ENCODE data around the gene RFFL.

Gene RFFL

DNA sequence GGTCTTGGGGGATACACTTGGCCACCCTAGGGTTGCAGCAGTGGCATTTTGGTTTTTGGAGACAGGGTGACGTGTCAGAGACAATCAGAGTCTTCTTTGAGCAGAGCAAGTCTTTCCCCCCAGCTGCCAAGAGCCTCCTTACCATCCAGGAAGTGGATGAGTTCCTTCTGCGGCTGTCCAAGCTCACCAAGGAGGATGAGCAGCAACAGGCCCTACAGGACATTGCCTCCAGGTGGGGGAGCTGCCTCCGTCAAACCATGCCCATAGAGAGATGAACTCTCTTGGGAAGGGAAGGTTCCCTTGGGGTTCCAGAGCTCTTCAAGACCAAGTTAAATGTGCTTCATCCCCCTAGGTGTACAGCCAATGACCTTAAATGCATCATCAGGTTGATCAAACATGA lies 71.9 kb downstream of the RFFL start:
- H3K9ac ChIP-seq (ENCODE audit: low read depth, low read length, poor library complexity) = no peak overlapping the region
- peaks cover 74 to 97% of the 10 kb centered on the region in 2 donors for H3K36me3 ChIP-seq (replicated peaks in 1 of 2; ENCODE audit: control insufficient read depth in 2 of 2, insufficient read depth in 2 of 2, low read length in 2 of 2)
- H3K27ac ChIP-seq (replicated peaks; ENCODE audit: low read length) = no peak overlapping the region
- no peaks in the 10 kb centered on the region for H3K4me1 ChIP-seq (ENCODE audit: control insufficient read depth in 2 of 2, insufficient read depth in 1 of 2, low read depth in 1 of 2, low read length in 2 of 2)
- H4K91ac ChIP-seq (ENCODE audit: low read depth, low read length, poor library complexity) = no peak overlapping the region
- no peak overlapping the region for H3K14ac ChIP-seq (ENCODE audit: low read length)
- no peak overlapping the region for H2BK5ac ChIP-seq (ENCODE audit: low read length)
- no peak overlapping the region for H3K4me3 ChIP-seq (ENCODE audit: low read length in 2 of 2)
- no peaks in the 10 kb centered on the region for H3K79me1 ChIP-seq (ENCODE audit: low read depth, low read length)
- H4K8ac ChIP-seq (ENCODE audit: low read depth, low read length) = no peak overlapping the region
- no peak for DNase-seq (ENCODE audit: low spot score)
- H2BK120ac ChIP-seq (ENCODE audit: low read depth, low read length) = no peak overlapping the region
- no peak overlapping the region for H3K23ac ChIP-seq (ENCODE audit: low read depth, low read length, poor library complexity)
- no CpG with 5 or more reads among the region's 3 CpGs for WGBS, 2 donors (ENCODE audit: extremely low coverage in 2 of 2, insufficient read length in 2 of 2, insufficient replicate concordance in 1 of 2)
- H3K9me3 ChIP-seq (replicated peaks in 1 of 2; ENCODE audit: control insufficient read depth in 2 of 2, insufficient read depth in 1 of 2, low read depth in 1 of 2, low read length in 2 of 2) = no peaks in the 10 kb centered on the region
- H2BK15ac ChIP-seq (ENCODE audit: low read length) = no peak overlapping the region
- no peak overlapping the region for H2AFZ ChIP-seq (ENCODE audit: low read length)
- H3K4ac ChIP-seq (ENCODE audit: low read length) = no peak overlapping the region
- H3K18ac ChIP-seq (ENCODE audit: low read length) = no peak overlapping the region
- H2AK5ac ChIP-seq (ENCODE audit: low read depth, low read length) = no peak overlapping the region
- H2BK12ac ChIP-seq (ENCODE audit: low read length) = no peak overlapping the region
- no peak overlapping the region for H3K4me2 ChIP-seq (ENCODE audit: insufficient read depth, low read length, poor library complexity, severe bottlenecking)
- no peaks in the 10 kb centered on the region for H3K27me3 ChIP-seq (ENCODE audit: control insufficient read depth in 3 of 3, insufficient read depth in 3 of 3, low read depth in 1 of 3, low read length in 3 of 3)

DNA sequence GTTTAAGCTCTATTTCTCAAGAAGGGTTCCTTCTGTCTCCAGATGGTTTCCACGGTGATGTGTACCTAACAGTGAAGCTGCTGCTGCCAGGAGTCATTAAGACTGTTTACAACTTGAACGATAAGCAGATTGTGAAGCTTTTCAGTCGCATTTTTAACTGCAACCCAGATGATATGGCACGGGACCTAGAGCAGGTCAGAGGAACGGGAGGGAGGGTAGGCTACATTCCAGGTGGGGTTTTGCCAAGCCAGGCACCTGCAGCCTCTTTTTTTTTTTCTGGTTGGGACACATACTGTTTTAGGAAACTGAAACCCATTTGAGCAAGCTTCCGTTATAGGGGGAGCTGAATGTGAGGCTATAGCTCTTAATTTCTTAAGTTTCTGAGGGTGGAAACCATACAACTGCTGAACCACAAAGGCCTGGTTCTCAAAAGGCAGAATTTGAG lies 72.6 kb downstream of the RFFL start:
- no peak for DNase-seq (ENCODE audit: low spot score)
- no peak overlapping the region for H3K18ac ChIP-seq (ENCODE audit: low read length)

DNA sequence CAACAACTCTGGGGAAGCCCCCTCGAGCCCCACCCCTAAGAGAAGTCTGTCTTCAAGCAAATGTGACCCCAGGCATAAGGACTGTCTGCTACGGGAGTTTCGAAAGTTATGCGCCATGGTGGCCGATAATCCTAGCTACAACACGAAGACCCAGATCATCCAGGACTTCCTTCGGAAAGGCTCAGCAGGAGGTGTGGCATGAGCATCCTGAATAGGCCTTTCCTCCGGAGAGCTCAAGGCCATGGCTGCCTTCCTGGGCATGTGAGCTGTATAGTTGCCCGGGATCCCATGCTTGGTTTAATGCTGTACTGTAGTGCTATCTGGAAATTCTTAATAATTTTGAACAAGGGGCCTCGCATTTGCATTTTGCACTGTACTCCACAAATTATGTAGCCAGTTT lies 74.0 kb downstream of the RFFL start:
- Histone ChIP-seq H3K4ac (ENCODE audit: low read length) (no peak overlapping the region), H3K36me3 (replicated peaks in 1 of 2; ENCODE audit: control insufficient read depth in 2 of 2, insufficient read depth in 2 of 2, low read length in 2 of 2) (peaks cover 56 to 97% of the 10 kb centered on the region in 2 donors), H3K23ac (ENCODE audit: low read depth, low read length, poor library complexity) (no peak overlapping the region), H3K27ac (replicated peaks; ENCODE audit: low read length) (no peak overlapping the region), H3K18ac (ENCODE audit: low read length) (no peak overlapping the region), H3K14ac (ENCODE audit: low read length) (no peak overlapping the region), H3K4me3 (ENCODE audit: low read length in 2 of 2) (no peak overlapping the region), H4K91ac (ENCODE audit: low read depth, low read length, poor library complexity) (no peak overlapping the region), H2BK5ac (ENCODE audit: low read length) (no peak overlapping the region), H2BK120ac (ENCODE audit: low read depth, low read length) (no peak overlapping the region), H4K8ac (ENCODE audit: low read depth, low read length) (no peak overlapping the region), H3K9ac (ENCODE audit: low read depth, low read length, poor library complexity) (no peak overlapping the region), H3K79me1 (ENCODE audit: low read depth, low read length) (no peaks in the 10 kb centered on the region), H3K4me1 (ENCODE audit: control insufficient read depth in 2 of 2, insufficient read depth in 1 of 2, low read depth in 1 of 2, low read length in 2 of 2) (no peaks in the 10 kb centered on the region), H2BK12ac (ENCODE audit: low read length) (no peak overlapping the region), H3K4me2 (ENCODE audit: insufficient read depth, low read length, poor library complexity, severe bottlenecking) (no peak overlapping the region), H2BK15ac (ENCODE audit: low read length) (no peak overlapping the region), H3K27me3 (ENCODE audit: control insufficient read depth in 3 of 3, insufficient read depth in 3 of 3, low read depth in 1 of 3, low read length in 3 of 3) (no peaks in the 10 kb centered on the region), H3K9me3 (replicated peaks in 1 of 2; ENCODE audit: control insufficient read depth in 2 of 2, insufficient read depth in 1 of 2, low read depth in 1 of 2, low read length in 2 of 2) (no peaks in the 10 kb centered on the region), H2AFZ (ENCODE audit: low read length) (no peak overlapping the region), H2AK5ac (ENCODE audit: low read depth, low read length) (no peak overlapping the region)
- WGBS, 2 donors (ENCODE audit: extremely low coverage in 2 of 2, insufficient read length in 2 of 2, insufficient replicate concordance in 1 of 2) = no CpG with 5 or more reads among the region's 10 CpGs
- DNase-seq (ENCODE audit: low spot score) = no peak

More for the DNA sequence above, 72.6 kb downstream of the RFFL start:
- Histone ChIP-seq H2BK120ac (ENCODE audit: low read depth, low read length) (no peak overlapping the region), H3K4ac (ENCODE audit: low read length) (no peak overlapping the region), H4K91ac (ENCODE audit: low read depth, low read length, poor library complexity) (no peak overlapping the region), H3K23ac (ENCODE audit: low read depth, low read length, poor library complexity) (no peak overlapping the region), H3K9me3 (replicated peaks in 1 of 2; ENCODE audit: control insufficient read depth in 2 of 2, insufficient read depth in 1 of 2, low read depth in 1 of 2, low read length in 2 of 2) (no peaks in the 10 kb centered on the region), H2BK12ac (ENCODE audit: low read length) (no peak overlapping the region), H3K27ac (replicated peaks; ENCODE audit: low read length) (no peak overlapping the region), H3K79me1 (ENCODE audit: low read depth, low read length) (no peaks in the 10 kb centered on the region), H2AK5ac (ENCODE audit: low read depth, low read length) (no peak overlapping the region), H2AFZ (ENCODE audit: low read length) (no peak overlapping the region), H2BK5ac (ENCODE audit: low read length) (no peak overlapping the region), H2BK15ac (ENCODE audit: low read length) (no peak overlapping the region), H4K8ac (ENCODE audit: low read depth, low read length) (no peak overlapping the region), H3K36me3 (replicated peaks in 1 of 2; ENCODE audit: control insufficient read depth in 2 of 2, insufficient read depth in 2 of 2, low read length in 2 of 2) (peaks cover 70 to 97% of the 10 kb centered on the region in 2 donors), H3K4me2 (ENCODE audit: insufficient read depth, low read length, poor library complexity, severe bottlenecking) (no peak overlapping the region), H3K4me1 (ENCODE audit: control insufficient read depth in 2 of 2, insufficient read depth in 1 of 2, low read depth in 1 of 2, low read length in 2 of 2) (no peaks in the 10 kb centered on the region), H3K14ac (ENCODE audit: low read length) (no peak overlapping the region), H3K9ac (ENCODE audit: low read depth, low read length, poor library complexity) (no peak overlapping the region), H3K27me3 (ENCODE audit: control insufficient read depth in 3 of 3, insufficient read depth in 3 of 3, low read depth in 1 of 3, low read length in 3 of 3) (no peaks in the 10 kb centered on the region), H3K4me3 (ENCODE audit: low read length in 2 of 2) (no peak overlapping the region)
- WGBS, 2 donors (ENCODE audit: extremely low coverage in 2 of 2, insufficient read length in 2 of 2, insufficient replicate concordance in 1 of 2) = no CpG with 5 or more reads among the region's 6 CpGs

DNA sequence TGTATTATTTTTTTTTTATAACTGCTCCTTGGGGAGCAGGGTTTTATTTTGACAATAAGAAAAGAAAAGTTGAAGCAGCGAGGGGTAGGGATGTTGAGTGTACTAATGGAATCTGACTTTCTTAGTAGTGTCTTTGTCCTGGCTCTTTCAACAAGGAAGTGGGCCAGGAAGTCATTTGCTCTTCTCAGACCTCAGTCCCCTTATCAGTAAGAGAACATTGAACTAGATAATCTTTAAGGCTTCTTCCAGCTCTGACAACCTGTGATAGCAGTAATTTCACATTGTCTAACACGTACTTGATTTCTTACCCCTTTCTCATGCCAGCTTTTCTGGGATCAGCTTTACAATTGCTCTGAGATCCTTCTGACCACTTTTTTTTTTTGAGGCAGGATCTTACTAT lies 74.9 kb downstream of the RFFL start:
- no peak overlapping the region for H3K9ac ChIP-seq (ENCODE audit: low read depth, low read length, poor library complexity)
- no peaks in the 10 kb centered on the region for H3K27me3 ChIP-seq (ENCODE audit: control insufficient read depth in 3 of 3, insufficient read depth in 3 of 3, low read depth in 1 of 3, low read length in 3 of 3)
- no peak overlapping the region for H3K14ac ChIP-seq (ENCODE audit: low read length)
- no peak overlapping the region for H3K4me2 ChIP-seq (ENCODE audit: insufficient read depth, low read length, poor library complexity, severe bottlenecking)
- H3K4ac ChIP-seq (ENCODE audit: low read length) = no peak overlapping the region
- H3K79me1 ChIP-seq (ENCODE audit: low read depth, low read length) = no peaks in the 10 kb centered on the region
- H3K9me3 ChIP-seq (replicated peaks in 1 of 2; ENCODE audit: control insufficient read depth in 2 of 2, insufficient read depth in 1 of 2, low read depth in 1 of 2, low read length in 2 of 2) = no peaks in the 10 kb centered on the region
- no peaks in the 10 kb centered on the region for H3K4me1 ChIP-seq (ENCODE audit: control insufficient read depth in 2 of 2, insufficient read depth in 1 of 2, low read depth in 1 of 2, low read length in 2 of 2)
- H4K91ac ChIP-seq (ENCODE audit: low read depth, low read length, poor library complexity) = no peak overlapping the region
- H2AK5ac ChIP-seq (ENCODE audit: low read depth, low read length) = no peak overlapping the region
- H3K23ac ChIP-seq (ENCODE audit: low read depth, low read length, poor library complexity) = no peak overlapping the region
- H3K18ac ChIP-seq (ENCODE audit: low read length) = no peak overlapping the region
- H2BK5ac ChIP-seq (ENCODE audit: low read length) = no peak overlapping the region
- no peak overlapping the region for H2BK120ac ChIP-seq (ENCODE audit: low read depth, low read length)
- no peak overlapping the region for H4K8ac ChIP-seq (ENCODE audit: low read depth, low read length)
- no peak overlapping the region for H2BK12ac ChIP-seq (ENCODE audit: low read length)
- no peak overlapping the region for H3K27ac ChIP-seq (replicated peaks; ENCODE audit: low read length)
- no peak overlapping the region for H2BK15ac ChIP-seq (ENCODE audit: low read length)
- H3K36me3 ChIP-seq (replicated peaks in 1 of 2; ENCODE audit: control insufficient read depth in 2 of 2, insufficient read depth in 2 of 2, low read length in 2 of 2) = peaks cover 49 to 97% of the 10 kb centered on the region in 2 donors
- whole genome bisulfite sequencing, 2 donors (ENCODE audit: extremely low coverage in 2 of 2, insufficient read length in 2 of 2, insufficient replicate concordance in 1 of 2) = no CpG with 5 or more reads among the region's 2 CpGs
- no peak overlapping the region for H2AFZ ChIP-seq (ENCODE audit: low read length)
- no peak for DNase-seq (ENCODE audit: low spot score)
- no peak overlapping the region for H3K4me3 ChIP-seq (ENCODE audit: low read length in 2 of 2)

All from neuronal stem cell (in vitro differentiated cells).